Body of pancreas (tissue), 4 donors: ENCODE results near the gene MUC5B.

Experiments used
- CTCF ChIP-seq, 7 experiments: fragments of 450-650 bp in 4 of 7; fragments of 200-600 bp in 3 of 7; sonication (generic) in 3 of 7; IDR thresholded peaks; one replicate each; pipeline ENCODE4 v1.5.1; 2016 to 2019; ENCODE audit warnings: antibody characterized with exemption in 7 of 7
- POLR2A ChIP-seq, 3 donors: fragments of 450-650 bp; IDR thresholded peaks; one replicate each; pipeline ENCODE4 v1.6.1; 2016; ENCODE audit warnings: antibody characterized with exemption in 3 of 3, mild to moderate bottlenecking in 2 of 3

DNA sequence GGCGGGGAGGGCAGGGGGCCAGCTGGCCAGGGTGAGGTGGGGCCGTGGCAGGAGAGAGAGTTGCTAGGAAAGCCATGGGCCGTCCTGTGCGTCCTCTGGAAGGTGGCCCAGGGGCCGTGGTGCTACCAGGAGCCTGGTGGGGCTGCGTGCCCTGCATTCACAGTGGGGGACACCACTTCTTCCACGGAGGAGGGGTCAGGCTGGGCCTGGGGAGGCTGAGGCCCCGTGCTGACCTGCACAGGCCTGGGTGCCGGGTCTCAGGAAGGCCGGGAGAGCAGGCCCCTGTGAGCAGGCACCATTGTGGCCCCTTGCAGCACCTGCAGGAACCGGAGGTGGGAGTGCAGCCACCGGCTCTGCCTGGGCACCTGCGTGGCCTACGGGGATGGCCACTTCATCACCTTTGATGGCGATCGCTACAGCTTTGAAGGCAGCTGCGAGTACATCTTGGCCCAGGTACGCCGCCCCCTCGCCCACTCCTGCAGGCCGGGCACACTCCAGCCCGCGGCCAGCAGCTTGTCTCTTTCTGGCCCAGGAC is 12.0 kb downstream of the MUC5B start:
- TF ChIP-seq POLR2A (IDR thresholded peaks at IDR 0.05), result no peak
- TF ChIP-seq CTCF (IDR thresholded peaks at IDR 0.05), result no peak
